Right lobe of liver (tissue), 4 donors: Measurements from ENCODE around the gene TICRR.

Source experiments
- CTCF ChIP-seq, 4 donors: fragments of 200-600 bp in 3 of 4; fragments of 450-650 bp in 1 of 4; IDR thresholded peaks; one replicate each; pipeline versions ENCODE4 v1.5.1 to v1.8.0; 2016 to 2022; ENCODE audit warnings: antibody characterized with exemption in 4 of 4, mild to moderate bottlenecking in 2 of 4
- POLR2A ChIP-seq: fragments of 450-650 bp; IDR thresholded peaks from one replicate; pipeline ENCODE4 v1.6.1; 2017; ENCODE audit warnings: antibody characterized with exemption, mild to moderate bottlenecking
- donor health status: DM: no; HTN: no; CAD: no.
- donor health status: DM: no; HTN: no; CAD: no.
- donor health status: DM: no; HTN: yes; CAD: no.

DNA sequence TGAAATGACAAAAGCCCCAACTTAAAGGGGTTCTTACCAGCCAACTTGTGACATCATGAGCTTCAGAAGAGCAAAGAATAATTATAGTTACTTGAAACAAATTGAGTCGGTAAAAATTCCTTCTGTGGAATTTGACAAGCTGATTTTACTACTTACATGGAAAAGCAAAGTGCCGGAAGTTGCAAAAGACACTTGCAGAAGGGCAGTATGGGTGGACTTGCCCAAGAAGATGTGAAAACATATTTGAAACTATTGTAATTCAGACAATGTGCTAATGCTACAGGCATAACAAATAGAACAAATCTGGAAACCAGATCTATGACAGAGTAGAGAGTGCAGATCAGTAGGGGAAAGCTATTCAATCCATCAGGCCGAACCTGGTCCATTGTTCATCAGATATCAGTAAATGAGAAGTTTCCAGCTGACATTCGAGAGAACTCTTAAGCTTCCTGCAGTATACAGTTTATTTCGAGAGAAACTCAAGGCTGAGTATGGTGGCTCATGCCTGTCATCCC, 82.5 kb downstream of the TICRR start:
- TF ChIP-seq POLR2A = no peak
- TF ChIP-seq CTCF (IDR thresholded peaks at IDR 0.05) = no peak
